H1 (cell line): ENCODE data around the gene PPP1R12B. TPM values are rescaled to one million over a fixed set of nuclear protein-coding genes. Genes with fewer than 3 reads are reported as not detected.

Experiments used
- CTCF ChIA-PET: fragments of 300-600 bp; sonication (Branson Sonifier 250); formaldehyde crosslinking; loops from one replicate; lab custom pipeline; 2021; ENCODE audit not compliant: partially characterized antibody; lab: Charles Lee
- POLR2A ChIA-PET: fragments of 300-600 bp; sonication (Branson Sonifier 250); formaldehyde crosslinking; loops from one replicate; lab custom pipeline; 2021; ENCODE audit warnings: inconsistent platforms; ENCODE audit not compliant: partially characterized antibody; lab: Charles Lee
- DNase-seq, 2 experiments: peaks; one replicate each; pipeline versions ENCODE4 v3.0.0 to v3.0.0-alpha.2; 2010 to 2022; ENCODE audit warnings: low spot score in 2 of 2, low read depth in 1 of 2, mixed read lengths in 1 of 2
- FAIRE-seq: peaks from 2 replicates; lab custom pipeline; 2011; peaks lifted over from hg19 to GRCh38; lab: Jason Lieb, UNC
- H2AFZ ChIP-seq: 2 replicates; pipeline ENCODE4 v1.8.1; 2012; ENCODE audit warnings: low read length, inconsistent platforms
- H2AK5ac ChIP-seq: 2 replicates; pipeline ENCODE4 v1.6.1; 2013; ENCODE audit warnings: low read depth, low read length
- H2BK120ac ChIP-seq: replicated peaks from 2 replicates; pipeline ENCODE3; 2013; ENCODE audit warnings: low read depth, low read length, inconsistent platforms
- H2BK12ac ChIP-seq: 2 replicates; pipeline ENCODE4 v1.6.1; 2013; ENCODE audit warnings: low read depth, low read length
- H2BK15ac ChIP-seq: 2 replicates; pipeline ENCODE4 v1.6.1; 2013; ENCODE audit warnings: low read length
- H2BK20ac ChIP-seq: 2 replicates; pipeline ENCODE4 v1.6.1; 2013; ENCODE audit warnings: low read length
- H2BK5ac ChIP-seq: 2 replicates; pipeline ENCODE4 v1.6.1; 2013; ENCODE audit warnings: low read depth, low read length
- H3K14ac ChIP-seq: 2 replicates; pipeline ENCODE4 v1.6.1; 2013; ENCODE audit warnings: inconsistent platforms; ENCODE audit not compliant: insufficient read length
- H3K18ac ChIP-seq: 2 replicates; pipeline ENCODE4 v1.6.1; 2013; ENCODE audit warnings: low read length; ENCODE audit errors: extremely low read depth
- H3K23ac ChIP-seq: 2 replicates; pipeline ENCODE4 v1.6.1; 2013; ENCODE audit warnings: inconsistent platforms; ENCODE audit not compliant: insufficient read length
- H3K23me2 ChIP-seq: 2 replicates; pipeline ENCODE4 v1.6.1; 2013; ENCODE audit warnings: low read depth, low read length
- H3K27ac ChIP-seq: 2 replicates; pipeline ENCODE4 v1.6.1; 2011; ENCODE audit warnings: low read depth, low read length, inconsistent platforms
- H3K27me3 ChIP-seq, 4 experiments: replicated peaks in 1 of 4; 1 replicate in 1 of 4; 2 replicates in 3 of 4; pipeline versions ENCODE4 v1.6.1 to v1.8.1; 2011 to 2013; ENCODE audit warnings: low read length in 3 of 4, mild to moderate bottlenecking in 3 of 4, inconsistent platforms in 2 of 4, mixed read lengths in 2 of 4, moderate library complexity in 1 of 4; ENCODE audit not compliant: control insufficient read depth in 3 of 4, insufficient read depth in 3 of 4; ENCODE audit errors: extremely low read depth in 1 of 4
- H3K36me3 ChIP-seq, 4 experiments: 2 replicates each; pipeline versions ENCODE4 v1.6.1 to v1.8.1; 2011 to 2013; ENCODE audit warnings: mild to moderate bottlenecking in 4 of 4, low read length in 3 of 4, moderate library complexity in 2 of 4, control low read depth in 1 of 4, inconsistent platforms in 1 of 4; ENCODE audit not compliant: insufficient read depth in 4 of 4, control insufficient read depth in 2 of 4
- H3K4ac ChIP-seq: replicated peaks from 2 replicates; pipeline ENCODE3; 2013; ENCODE audit warnings: low read length, low read depth, mixed read lengths, inconsistent platforms; ENCODE audit not compliant: insufficient read length
- H3K4me1 ChIP-seq, 4 experiments: replicated peaks in 1 of 4; 1 replicate in 1 of 4; 2 replicates in 3 of 4; pipeline versions ENCODE4 v1.6.1 to v1.8.1; 2011 to 2013; ENCODE audit warnings: low read length in 3 of 4, inconsistent platforms in 2 of 4, mixed read lengths in 1 of 4; ENCODE audit not compliant: insufficient read depth in 4 of 4, control insufficient read depth in 3 of 4
- H3K4me2 ChIP-seq, 2 experiments: 2 replicates each; pipeline versions ENCODE4 v1.6.1 to v1.8.1; 2011 to 2013; ENCODE audit warnings: low read depth in 2 of 2, low read length in 2 of 2, control low read depth in 1 of 2, inconsistent platforms in 1 of 2, mild to moderate bottlenecking in 1 of 2; ENCODE audit not compliant: insufficient read depth in 1 of 2
- H3K4me3 ChIP-seq, 4 experiments: fragments of 200-600, 300-600 bp in 1 of 4; sonication (generic), shearing (Covaris generic), sonication (Bioruptor Twin) in 1 of 4; 2 replicates each; pipeline versions ENCODE4 v1.5.1 to v1.8.1; 2011 to 2016; ENCODE audit warnings: low read length in 4 of 4, low read depth in 3 of 4, control low read depth in 2 of 4, inconsistent platforms in 2 of 4, mild to moderate bottlenecking in 2 of 4, mixed read lengths in 1 of 4, moderate library complexity in 1 of 4; ENCODE audit not compliant: insufficient read depth in 2 of 4; ENCODE audit errors: extremely low read depth in 1 of 4
- H3K56ac ChIP-seq: replicated peaks from 2 replicates; pipeline ENCODE3; 2013; ENCODE audit warnings: low read depth, mild to moderate bottlenecking, mixed read lengths, low read length, inconsistent platforms; ENCODE audit not compliant: insufficient read length
- H3K79me1 ChIP-seq: 2 replicates; pipeline ENCODE4 v1.6.1; 2013; ENCODE audit warnings: low read depth, low read length, control low read depth
- H3K79me2 ChIP-seq, 2 experiments: 2 replicates each; pipeline versions ENCODE4 v1.6.1 to v1.8.1; 2012 to 2013; ENCODE audit warnings: low read length in 2 of 2, mild to moderate bottlenecking in 2 of 2, inconsistent platforms in 1 of 2; ENCODE audit not compliant: insufficient read depth in 2 of 2, control insufficient read depth in 1 of 2
- H3K9ac ChIP-seq, 4 experiments: replicated peaks in 1 of 4; 1 replicate in 1 of 4; 2 replicates in 3 of 4; pipeline versions ENCODE4 v1.6.1 to v1.8.1; 2011 to 2013; ENCODE audit warnings: low read depth in 3 of 4, low read length in 3 of 4, control low read depth in 2 of 4, mild to moderate bottlenecking in 2 of 4, moderate library complexity in 2 of 4, inconsistent platforms in 1 of 4; ENCODE audit errors: extremely low read depth in 1 of 4
- H3K9me3 ChIP-seq, 2 experiments: 2 replicates each; pipeline versions ENCODE4 v1.6.1 to v1.8.1; 2012 to 2013; ENCODE audit warnings: mild to moderate bottlenecking in 2 of 2, moderate library complexity in 2 of 2, control low read depth in 1 of 2, inconsistent platforms in 1 of 2, low read depth in 1 of 2, low read length in 1 of 2, mixed read lengths in 1 of 2; ENCODE audit not compliant: insufficient read depth in 2 of 2
- H4K20me1 ChIP-seq, 2 experiments: replicated peaks in 1 of 2; 2 replicates each; pipeline versions ENCODE3 to v1.8.1; 2011 to 2013; ENCODE audit warnings: inconsistent platforms in 2 of 2, low read length in 2 of 2, mild to moderate bottlenecking in 1 of 2; ENCODE audit not compliant: insufficient read depth in 2 of 2, control insufficient read depth in 1 of 2
- H4K5ac ChIP-seq: 2 replicates; pipeline ENCODE4 v1.6.1; 2013; ENCODE audit warnings: low read length, low read depth, mixed read lengths, inconsistent platforms; ENCODE audit not compliant: insufficient read length
- H4K8ac ChIP-seq: 2 replicates; pipeline ENCODE4 v1.8.0; 2013; ENCODE audit warnings: mild to moderate bottlenecking, moderate library complexity, low read length, inconsistent platforms; ENCODE audit not compliant: insufficient read depth; ENCODE audit errors: extremely low read depth
- H4K91ac ChIP-seq: replicated peaks from 2 replicates; pipeline ENCODE3; 2013; ENCODE audit warnings: low read length, mixed read lengths, inconsistent platforms; ENCODE audit not compliant: insufficient read length
- BACH1 ChIP-seq: IDR thresholded peaks from 2 replicates; pipeline ENCODE4 v1.6.1; 2012; ENCODE audit warnings: low read length, improper control_type of control experiment
- CBX8 ChIP-seq: fragments of 300-800, 300-1000 bp; sonication (generic); IDR thresholded peaks from 2 replicates; pipeline ENCODE4 v1.7.1; 2016; ENCODE audit warnings: low read depth, low read length, borderline replicate concordance
- CEBPB ChIP-seq: IDR thresholded peaks from 2 replicates; pipeline ENCODE4 v1.6.1; 2012; ENCODE audit warnings: low read depth, low read length
- EP300 ChIP-seq, 2 experiments: IDR thresholded peaks; 1 replicate in 1 of 2; 2 replicates in 1 of 2; pipeline ENCODE4 v1.6.1; 2011 to 2012; ENCODE audit warnings: low read depth in 2 of 2, low read length in 2 of 2, mild to moderate bottlenecking in 2 of 2, borderline replicate concordance in 1 of 2, inconsistent platforms in 1 of 2, moderate library complexity in 1 of 2
- JUN ChIP-seq: IDR thresholded peaks from 2 replicates; pipeline ENCODE4 v1.6.1; 2011; ENCODE audit warnings: low read depth, mild to moderate bottlenecking, improper control_type of control experiment, low read length
- KDM1A ChIP-seq: fragments of 200-600, 300-600 bp; sonication (generic); IDR thresholded peaks from 2 replicates; pipeline ENCODE4 v1.7.1; 2016; ENCODE audit warnings: mild to moderate bottlenecking, low read length, borderline replicate concordance
- KDM4A ChIP-seq: IDR thresholded peaks from one replicate; pipeline ENCODE4 v1.7.1; 2012; ENCODE audit warnings: low read depth, mild to moderate bottlenecking, moderate library complexity, low read length, inconsistent platforms; ENCODE audit not compliant: severe bottlenecking
- MAFK ChIP-seq: IDR thresholded peaks from 2 replicates; pipeline ENCODE4 v1.6.1; 2012; ENCODE audit warnings: low read depth, mild to moderate bottlenecking, improper control_type of control experiment, low read length
- POLR2A ChIP-seq, 2 experiments: IDR thresholded peaks; 1 replicate in 1 of 2; 2 replicates in 1 of 2; pipeline ENCODE4 v1.6.1; 2011; ENCODE audit warnings: low read depth in 2 of 2, low read length in 2 of 2, mild to moderate bottlenecking in 2 of 2; ENCODE audit errors: control extremely low read depth in 1 of 2
- SIRT6 ChIP-seq: IDR thresholded peaks from one replicate; pipeline ENCODE4 v1.7.1; 2012; ENCODE audit warnings: low read length, inconsistent platforms
- SRF ChIP-seq: IDR thresholded peaks from 2 replicates; pipeline ENCODE4 v1.6.1; 2011; ENCODE audit warnings: mild to moderate bottlenecking, low read depth, low read length, moderate library complexity
- SUZ12 ChIP-seq: fragments of 200-600 bp; sonication (generic); IDR thresholded peaks from 2 replicates; pipeline ENCODE4 v1.6.1; 2012; ENCODE audit warnings: mild to moderate bottlenecking, inconsistent platforms, low read length, moderate library complexity, mixed read lengths
- TEAD4 ChIP-seq: IDR thresholded peaks from 2 replicates; pipeline ENCODE4 v1.6.1; 2012; ENCODE audit warnings: low read depth, low read length, inconsistent platforms, mixed read lengths
- WGBS, 2 experiments: shearing (Covaris generic) in 1 of 2; methylation state at CpG; one replicate each; pipeline versions ENCODE4 v1.1.6 to v1.1.7; 2013 to 2015; ENCODE audit warnings: low lambda C conversion rate in 2 of 2, mixed read lengths in 2 of 2, inconsistent platforms in 1 of 2, low coverage in 1 of 2, missing lambda C conversion rate in 1 of 2; ENCODE audit not compliant: insufficient replicate concordance in 2 of 2, insufficient coverage in 1 of 2, insufficient read length in 1 of 2; ENCODE audit errors: extremely low coverage in 1 of 2, missing lambda C conversion rate in 1 of 2; 5-methylcytosine and 5-hydroxymethylcytosine counted together
- polyA plus RNA-seq, 7 experiments: library from polyadenylated mRNA; depleted of rRNA in 3 of 7; stranded (reverse) in 5 of 7; unstranded in 2 of 7; fragments of >200 nt in 5 of 7; fragments of 200-250 nt in 2 of 7; gene quantifications; 1 replicate in 5 of 7; 2 replicates in 1 of 7; 4 replicates in 1 of 7; pipeline versions ENCODE4 v1.2.1 to v1.2.3, GENCODE V29; 2011 to 2013; ENCODE audit warnings: missing spikeins in 2 of 7, mixed read lengths in 2 of 7
- total RNA-seq: library from RNA; stranded (reverse); fragmentation: NEBNext Ultra II Directional; extraction: Animal tissue kit (Norgen Biotek cat#: 25700); gene quantifications from 2 replicates; pipeline ENCODE4 v1.2.1, GENCODE V29; 2021

The PPP1R12B gene
- total and polyA plus RNA-seq, 2 of the 8 experiments (the other 6 are each of a cell fraction or from before 2014, with no cell fraction given) = 7.9 to 18.7 TPM

DNA sequence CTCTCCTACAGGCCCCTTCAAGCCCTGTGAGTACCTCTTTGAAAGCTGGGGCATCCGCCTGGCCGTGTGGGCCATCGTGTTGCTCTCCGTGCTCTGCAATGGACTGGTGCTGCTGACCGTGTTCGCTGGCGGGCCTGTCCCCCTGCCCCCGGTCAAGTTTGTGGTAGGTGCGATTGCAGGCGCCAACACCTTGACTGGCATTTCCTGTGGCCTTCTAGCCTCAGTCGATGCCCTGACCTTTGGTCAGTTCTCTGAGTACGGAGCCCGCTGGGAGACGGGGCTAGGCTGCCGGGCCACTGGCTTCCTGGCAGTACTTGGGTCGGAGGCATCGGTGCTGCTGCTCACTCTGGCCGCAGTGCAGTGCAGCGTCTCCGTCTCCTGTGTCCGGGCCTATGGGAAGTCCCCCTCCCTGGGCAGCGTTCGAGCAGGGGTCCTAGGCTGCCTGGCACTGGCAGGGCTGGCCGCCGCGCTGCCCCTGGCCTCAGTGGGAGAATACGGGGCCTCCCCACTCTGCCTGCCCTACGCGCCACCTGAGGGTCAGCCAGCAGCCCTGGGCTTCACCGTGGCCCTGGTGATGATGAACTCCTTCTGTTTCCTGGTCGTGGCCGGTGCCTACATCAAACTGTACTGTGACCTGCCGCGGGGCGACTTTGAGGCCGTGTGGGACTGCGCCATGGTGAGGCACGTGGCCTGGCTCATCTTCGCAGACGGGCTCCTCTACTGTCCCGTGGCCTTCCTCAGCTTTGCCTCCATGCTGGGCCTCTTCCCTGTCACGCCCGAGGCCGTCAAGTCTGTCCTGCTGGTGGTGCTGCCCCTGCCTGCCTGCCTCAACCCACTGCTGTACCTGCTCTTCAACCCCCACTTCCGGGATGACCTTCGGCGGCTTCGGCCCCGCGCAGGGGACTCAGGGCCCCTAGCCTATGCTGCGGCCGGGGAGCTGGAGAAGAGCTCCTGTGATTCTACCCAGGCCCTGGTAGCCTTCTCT lies 30.3 kb upstream of the PPP1R12B start:
- Histone ChIP-seq H2AFZ (no peak overlapping the region), H3K9me3 (no peaks in the 10 kb centered on the region), H2BK20ac (no peak overlapping the region), H3K4ac (no peak overlapping the region), H2BK5ac (no peak overlapping the region), H3K36me3 (no peaks in the 10 kb centered on the region), H3K4me3 (no peak overlapping the region), H2BK120ac (no peak overlapping the region), H4K5ac (no peak overlapping the region), H3K23ac (no peak overlapping the region), H3K4me1 (peaks cover 0 to 6% (median 1%) of the 10 kb centered on the region in 4 experiments; a peak in 3 of 7 replicates), H3K56ac (no peak overlapping the region), H3K9ac (no peak overlapping the region), H3K79me1 (no peaks in the 10 kb centered on the region), H3K14ac (no peak overlapping the region), H3K27me3 (no peaks in the 10 kb centered on the region; a peak in 1 of 7 replicates), H2AK5ac (no peak overlapping the region), H4K8ac (no peak overlapping the region), H3K18ac (no peak overlapping the region), H2BK12ac (no peak overlapping the region), H3K27ac (no peak overlapping the region), H4K20me1 (no peaks in the 10 kb centered on the region), H3K23me2 (no peaks in the 10 kb centered on the region), H4K91ac (no peak overlapping the region), H3K79me2 (no peaks in the 10 kb centered on the region), H3K4me2 (no peak overlapping the region), H2BK15ac (no peak overlapping the region)
- FAIRE-seq (no peak), DNase-seq (no peak)
- CTCF ChIA-PET = interaction anchor here (0.6 to 9.3 kb wide), 9 partner anchors 11 to 141 kb away, joined by 3 to 138 read pairs (median 13); partner anchors contain the start of gene LGR6
- WGBS, 2 experiments = 93% methylated on average over 52 of the region's 52 CpGs; no CpG with 5 or more reads in 1 of the 2 experiments
- POLR2A ChIA-PET = no interaction called here
- no peak for TF ChIP-seq EP300 (IDR thresholded peaks at IDR 0.05; ENCODE audit: borderline replicate concordance in 1 of 2, low read depth in 2 of 2, low read length in 2 of 2)
- no peak for TF ChIP-seq SIRT6
- TF ChIP-seq POLR2A (IDR thresholded peaks at IDR 0.05; ENCODE audit: control extremely low read depth in 1 of 2, low read depth in 2 of 2, low read length in 2 of 2) = no peak
- no peak for TF ChIP-seq SUZ12
- TF ChIP-seq KDM4A = no peak
- no peak for TF ChIP-seq SRF
- TF ChIP-seq MAFK = no peak
- TF ChIP-seq JUN = no peak
- TF ChIP-seq TEAD4 = no peak
- no peak for TF ChIP-seq CEBPB
- TF ChIP-seq BACH1 = no peak
- TF ChIP-seq KDM1A = no peak
- TF ChIP-seq CBX8 = no peak
